OCI-LY1 (cell line): ENCODE measurements around the gene PLXNB3.

Source experiments
- H2AFZ ChIP-seq: fragments of 200-600 bp; sonication (generic), shearing (Covaris generic); 2 replicates; pipeline ENCODE4 v1.6.0; 2014; ENCODE audit warnings: antibody characterized with exemption, mild to moderate bottlenecking, low read length
- H3F3A ChIP-seq: fragments of 200-600 bp; sonication (generic), shearing (Covaris generic); 2 replicates; pipeline ENCODE4 v1.6.0; 2014; ENCODE audit warnings: mild to moderate bottlenecking, antibody characterized with exemption, low read length, moderate library complexity; ENCODE audit not compliant: insufficient read depth
- H3K27ac ChIP-seq: fragments of 200-600 bp; sonication (generic); 2 replicates; pipeline ENCODE4 v1.5.1; 2014; ENCODE audit warnings: low read length, mixed run types, mild to moderate bottlenecking, low read depth; ENCODE audit not compliant: poor library complexity, severe bottlenecking
- H3K27me3 ChIP-seq: fragments of 200-600 bp; sonication (generic); 2 replicates; pipeline ENCODE4 v1.6.0; 2014; ENCODE audit warnings: antibody characterized with exemption, mild to moderate bottlenecking, low read length, moderate library complexity; ENCODE audit not compliant: insufficient read depth
- H3K36me3 ChIP-seq: fragments of 200-600 bp; sonication (generic); 2 replicates; pipeline ENCODE4 v1.6.1; 2014; ENCODE audit warnings: mild to moderate bottlenecking, antibody characterized with exemption, low read length, moderate library complexity, mixed read lengths; ENCODE audit not compliant: insufficient read depth
- H3K4me1 ChIP-seq: fragments of 200-600 bp; sonication (generic); 2 replicates; pipeline ENCODE4 v1.5.1; 2014; ENCODE audit warnings: mild to moderate bottlenecking, low read length, moderate library complexity; ENCODE audit not compliant: insufficient read depth, severe bottlenecking
- H3K4me2 ChIP-seq: fragments of 200-600 bp; sonication (generic), shearing (Covaris generic); 2 replicates; pipeline ENCODE4 v1.6.1; 2014; ENCODE audit warnings: low read length
- H3K4me3 ChIP-seq: fragments of 200-600 bp; sonication (generic); 2 replicates; pipeline ENCODE4 v1.5.1; 2014; ENCODE audit warnings: low read length, low read depth, mild to moderate bottlenecking, mixed read lengths; ENCODE audit not compliant: poor library complexity, severe bottlenecking
- H3K79me2 ChIP-seq: fragments of 200-600 bp; shearing (Covaris generic); 2 replicates; pipeline ENCODE4 v1.6.1; 2016; ENCODE audit warnings: mixed run types, low read length, mixed read lengths; ENCODE audit not compliant: insufficient read depth
- H3K9ac ChIP-seq: fragments of 200-600 bp; sonication (generic), shearing (Covaris generic); 2 replicates; pipeline ENCODE4 v1.6.1; 2014; ENCODE audit warnings: mild to moderate bottlenecking, low read length, mixed read lengths
- H3K9me2 ChIP-seq: fragments of 200-600 bp; sonication (generic), shearing (Covaris generic); 2 replicates; pipeline ENCODE4 v1.6.1; 2014; ENCODE audit warnings: low read depth, mild to moderate bottlenecking, low read length, mixed read lengths
- H3K9me3 ChIP-seq: fragments of 200-600 bp; shearing (Covaris generic); 2 replicates; pipeline ENCODE4 v1.6.1; 2014; ENCODE audit warnings: low read length, mixed read lengths
- H4K20me1 ChIP-seq: fragments of 200-600 bp; sonication (generic), shearing (Covaris generic); 2 replicates; pipeline ENCODE4 v1.6.0; 2016; ENCODE audit warnings: mild to moderate bottlenecking, low read length; ENCODE audit not compliant: insufficient read depth
- EZH2 ChIP-seq: fragments of 200-600 bp; sonication (generic), shearing (Covaris generic); IDR thresholded peaks from 2 replicates; pipeline ENCODE4 v1.8.0; 2017; ENCODE audit warnings: borderline replicate concordance, mixed run types, mild to moderate bottlenecking, antibody characterized with exemption, low read length, moderate library complexity, mixed read lengths
- TF ChIP-seq, protein P1 (sequence below): fragments of 200-600 bp; sonication (generic), shearing (Covaris generic); IDR thresholded peaks from 2 replicates; pipeline ENCODE4 v1.5.1; 2017; ENCODE audit warnings: mild to moderate bottlenecking, antibody characterized with exemption, low read length, moderate library complexity, mixed read lengths

Gene PLXNB3

GRCh38 chrX:153793291-153793690 is 29.2 kb downstream of the PLXNB3 start:
- H3K9ac ChIP-seq: peak overlapping the region; percentile 96
- H3K9me3 ChIP-seq: no peaks in the 10 kb centered on the region
- peaks cover 25% of the 10 kb centered on the region for H3K4me1 ChIP-seq
- H3K79me2 ChIP-seq: peaks cover 6% of the 10 kb centered on the region; the same call in 1 of the 2 replicates
- no peak overlapping the region for H2AFZ ChIP-seq
- no peaks in the 10 kb centered on the region for H3K9me2 ChIP-seq
- H3K27me3 ChIP-seq: no peaks in the 10 kb centered on the region
- H3K4me2 ChIP-seq: peak overlapping the region; percentile 94
- H4K20me1 ChIP-seq: no peaks in the 10 kb centered on the region
- TF ChIP-seq, protein P1, sequence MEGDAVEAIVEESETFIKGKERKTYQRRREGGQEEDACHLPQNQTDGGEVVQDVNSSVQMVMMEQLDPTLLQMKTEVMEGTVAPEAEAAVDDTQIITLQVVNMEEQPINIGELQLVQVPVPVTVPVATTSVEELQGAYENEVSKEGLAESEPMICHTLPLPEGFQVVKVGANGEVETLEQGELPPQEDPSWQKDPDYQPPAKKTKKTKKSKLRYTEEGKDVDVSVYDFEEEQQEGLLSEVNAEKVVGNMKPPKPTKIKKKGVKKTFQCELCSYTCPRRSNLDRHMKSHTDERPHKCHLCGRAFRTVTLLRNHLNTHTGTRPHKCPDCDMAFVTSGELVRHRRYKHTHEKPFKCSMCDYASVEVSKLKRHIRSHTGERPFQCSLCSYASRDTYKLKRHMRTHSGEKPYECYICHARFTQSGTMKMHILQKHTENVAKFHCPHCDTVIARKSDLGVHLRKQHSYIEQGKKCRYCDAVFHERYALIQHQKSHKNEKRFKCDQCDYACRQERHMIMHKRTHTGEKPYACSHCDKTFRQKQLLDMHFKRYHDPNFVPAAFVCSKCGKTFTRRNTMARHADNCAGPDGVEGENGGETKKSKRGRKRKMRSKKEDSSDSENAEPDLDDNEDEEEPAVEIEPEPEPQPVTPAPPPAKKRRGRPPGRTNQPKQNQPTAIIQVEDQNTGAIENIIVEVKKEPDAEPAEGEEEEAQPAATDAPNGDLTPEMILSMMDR: no peak
- no peak for TF ChIP-seq EZH2
- peak overlapping the region; percentile 77 for H3K4me3 ChIP-seq
- H3K36me3 ChIP-seq: peaks cover 39% of the 10 kb centered on the region
- peak overlapping the region; percentile 77 for H3K27ac ChIP-seq
- no peaks in the 10 kb centered on the region for H3F3A ChIP-seq

DNA sequence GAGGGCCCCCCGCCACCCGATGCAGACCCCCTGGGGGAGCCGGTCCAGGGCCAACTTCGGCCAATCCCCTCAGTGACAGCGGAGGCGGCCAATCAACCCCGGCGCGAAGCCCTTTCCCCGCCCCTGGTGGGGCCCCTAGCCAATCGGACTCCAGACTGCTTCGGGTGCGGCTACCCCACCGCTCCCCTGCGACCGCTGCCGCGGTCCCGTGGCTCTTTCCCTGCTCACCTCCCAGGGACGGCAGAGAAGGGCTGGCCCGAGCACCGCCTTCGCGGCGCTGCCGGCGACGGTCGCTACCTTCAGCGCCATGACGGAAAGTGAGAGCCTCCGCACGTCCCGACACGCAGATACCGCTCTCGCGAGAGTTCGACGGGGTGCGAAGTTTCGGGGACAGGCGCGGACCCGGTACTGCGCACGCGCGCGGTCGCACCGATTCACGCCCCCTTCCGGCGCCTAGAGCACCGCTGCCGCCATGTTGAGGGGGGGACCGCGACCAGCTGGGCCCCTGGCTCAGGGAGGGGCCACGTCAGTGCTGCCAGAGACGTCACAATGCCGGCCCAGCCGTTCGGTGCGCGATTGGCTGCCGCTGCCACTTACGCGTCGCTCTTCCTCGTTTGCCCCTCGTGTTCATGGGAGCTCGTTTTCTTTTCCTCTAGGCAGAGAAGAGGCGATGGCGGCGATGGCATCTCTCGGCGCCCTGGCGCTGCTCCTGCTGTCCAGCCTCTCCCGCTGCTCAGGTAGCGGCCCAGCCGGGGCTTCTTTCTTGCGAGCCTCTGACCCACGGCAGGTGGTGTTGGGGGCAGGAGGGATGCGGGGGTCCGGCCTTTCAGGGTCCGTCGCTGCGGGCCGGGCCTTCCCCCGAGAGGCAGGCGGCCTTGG is 30.2 kb downstream of the PLXNB3 start, which contains the start of the genes IDH3G and SSR4:
Gene IDH3G, minus strand, starts transcription at position 358 of the 879 bp plus-strand sequence. Its CDS starts 49 bp downstream, at position 309.
Gene SSR4, plus strand, starts transcription at position 651 of the 879 bp plus-strand sequence. Its CDS starts 20 bp downstream, at position 671.
- peak within 1 kb of the TSS; percentile 96 for H3K9ac ChIP-seq
- H3K4me3 ChIP-seq: peak within 1 kb of the TSS; percentile 77
- H3K4me1 ChIP-seq: peaks cover 25% of the 10 kb centered on the region
- no peaks in the 10 kb centered on the region for H3K9me3 ChIP-seq
- no peaks in the 10 kb centered on the region for H3F3A ChIP-seq
- no peaks in the 10 kb centered on the region for H3K9me2 ChIP-seq
- H2AFZ ChIP-seq: no peak within 1 kb of the TSS
- peaks cover 45% of the 10 kb centered on the region for H3K36me3 ChIP-seq
- H3K79me2 ChIP-seq: peaks cover 6% of the 10 kb centered on the region; the same call in 1 of the 2 replicates
- peak within 1 kb of the TSS; percentile 94 for H3K4me2 ChIP-seq
- no peaks in the 10 kb centered on the region for H3K27me3 ChIP-seq
- no peaks in the 10 kb centered on the region for H4K20me1 ChIP-seq
- H3K27ac ChIP-seq: peak within 1 kb of the TSS; percentile 77
- TF ChIP-seq, protein P1: no peak
- no peak for TF ChIP-seq EZH2

- H3K9me2 ChIP-seq: no peaks in the 10 kb centered on the region
- peaks cover 6% of the 10 kb centered on the region; the same call in 1 of the 2 replicates for H3K79me2 ChIP-seq
- TF ChIP-seq, protein P1: no peak
- no peak for TF ChIP-seq EZH2
- peak overlapping the region; percentile 96 for H3K9ac ChIP-seq
- peaks cover 25% of the 10 kb centered on the region for H3K4me1 ChIP-seq
- H3F3A ChIP-seq: no peaks in the 10 kb centered on the region
- H3K4me2 ChIP-seq: peak overlapping the region; percentile 94
- no peaks in the 10 kb centered on the region for H3K27me3 ChIP-seq
- H4K20me1 ChIP-seq: no peaks in the 10 kb centered on the region
- H3K36me3 ChIP-seq: peaks cover 40% of the 10 kb centered on the region
- no peaks in the 10 kb centered on the region for H3K9me3 ChIP-seq
- H2AFZ ChIP-seq: no peak overlapping the region
- peak overlapping the region; percentile 23 for H3K27ac ChIP-seq
- peak overlapping the region; percentile 77 for H3K4me3 ChIP-seq
Measured at GRCh38 chrX:153794897-153795816, 31.1 kb downstream of the PLXNB3 start.
